Forelimb muscle (tissue), 1 donor: Measurements from ENCODE around the gene HSP90AA1. TPM values are rescaled to one million over a fixed set of nuclear protein-coding genes. Genes with fewer than 3 reads are reported as not detected.
"Not testable (repeated sequence)": the region's sequence is repeated elsewhere in the genome, so short reads cannot be mapped to it uniquely, and the experiment has no call there.

ENCODE experiments used
- DNase-seq: peaks from one replicate; pipeline ENCODE4 v3.0.0-alpha.2; 2013; ENCODE audit warnings: low read depth
- polyA plus RNA-seq: library from polyadenylated mRNA; unstranded; fragments of 120-200 nt; gene quantifications from one replicate; pipeline ENCODE4 v1.2.1, GENCODE V29; 2013; ENCODE audit not compliant: insufficient read length

The HSP90AA1 gene
- polyA plus RNA-seq, 1 donor = 286 TPM

GRCh38 chr14:102094101-102094500 is 7.3 kb upstream of the HSP90AA1 start:
- no peak for DNase-seq

- DNase-seq = no peak
These were observed 6.0 kb upstream of the HSP90AA1 start for GRCh38 chr14:102092806-102093205.

GRCh38 chr14:102090713-102091112 is 3.9 kb upstream of the HSP90AA1 start:
- no peak for DNase-seq

- no peak for DNase-seq
These were observed 2.9 kb upstream of the HSP90AA1 start for GRCh38 chr14:102089621-102090343.

GRCh38 chr14:102088012-102088792 is 1.4 kb upstream of the HSP90AA1 start:
- no peak for DNase-seq

- no peak for DNase-seq
These were observed 843 bp upstream of the HSP90AA1 start for GRCh38 chr14:102087762-102088011.

- DNase-seq = no peak
These were observed 204 bp downstream of the HSP90AA1 start for GRCh38 chr14:102086709-102086971.

GRCh38 chr14:102085948-102086708 is 716 bp downstream of the HSP90AA1 start:
- no peak for DNase-seq

- no peak for DNase-seq
These were observed 1.4 kb downstream of the HSP90AA1 start for GRCh38 chr14:102085488-102085887.

- no peak for DNase-seq
These were observed 1.9 kb downstream of the HSP90AA1 start for GRCh38 chr14:102084931-102085330.

- not testable (repeated sequence) for DNase-seq
These were observed 2.3 kb downstream of the HSP90AA1 start for GRCh38 chr14:102084522-102084921.

- no peak for DNase-seq
These were observed 5.4 kb downstream of the HSP90AA1 start for GRCh38 chr14:102081231-102082080.

GRCh38 chr14:102080183-102081080 is 6.4 kb downstream of the HSP90AA1 start:
- DNase-seq = no peak

- DNase-seq = no peak
These were observed 7.2 kb downstream of the HSP90AA1 start for GRCh38 chr14:102079700-102079979.

GRCh38 chr14:102078831-102079699 is 7.8 kb downstream of the HSP90AA1 start:
- no peak for DNase-seq

- not testable (repeated sequence) for DNase-seq
These were observed 8.5 kb downstream of the HSP90AA1 start for GRCh38 chr14:102078361-102078791.

- no peak for DNase-seq
These were observed 9.5 kb downstream of the HSP90AA1 start for GRCh38 chr14:102077382-102077709.

GRCh38 chr14:102075155-102075554 is 11.7 kb downstream of the HSP90AA1 start:
- no peak for DNase-seq

GRCh38 chr14:102074415-102074964 is 12.4 kb downstream of the HSP90AA1 start:
- DNase-seq = no peak
